ENCODE results near the gene SERPINB5. TPM values are rescaled to one million over a fixed set of nuclear protein-coding genes. Genes with fewer than 3 reads are reported as not detected.

Gene SERPINB5
- polyA plus RNA-seq, 2 of the 4 experiments (the other 2 are of a cell fraction) = 0.08 to 0.12 TPM

GRCh38 chr18:63506336-63506646 is 29.5 kb downstream of the SERPINB5 start:
- WGBS (ENCODE audit: missing lambda C conversion rate) = 51% methylated on average over 3 of the region's 3 CpGs
- POLR2A ChIA-PET = no interaction called here
- no peak for TF ChIP-seq NFE2L2 (conservative IDR thresholded peaks at IDR 0.05; ENCODE audit: low read length)
- no peak for TF ChIP-seq POLR2AphosphoS2 (conservative IDR thresholded peaks at IDR 0.05; ENCODE audit: low read length)
- no peak for TF ChIP-seq BCL3 (IDR thresholded peaks at IDR 0.05)
- TF ChIP-seq BHLHE40 (IDR thresholded peaks at IDR 0.05; ENCODE audit: low read depth, low read length) = no peak
- TF ChIP-seq RFX5 (IDR thresholded peaks at IDR 0.05) = no peak
- TF ChIP-seq, protein P1, sequence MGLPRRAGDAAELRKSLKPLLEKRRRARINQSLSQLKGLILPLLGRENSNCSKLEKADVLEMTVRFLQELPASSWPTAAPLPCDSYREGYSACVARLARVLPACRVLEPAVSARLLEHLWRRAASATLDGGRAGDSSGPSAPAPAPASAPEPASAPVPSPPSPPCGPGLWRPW (IDR thresholded peaks at IDR 0.05) = no peak
- TF ChIP-seq ZNF302 (CRISPR knock-in tag; IDR thresholded peaks at IDR 0.05) = no peak
- no peak for TF ChIP-seq CHD2 (IDR thresholded peaks at IDR 0.05; ENCODE audit: low read length, partially characterized antibody)
- no peak for TF ChIP-seq RARB (CRISPR knock-in tag; IDR thresholded peaks at IDR 0.05)
- TF ChIP-seq EHF (CRISPR knock-in tag; IDR thresholded peaks at IDR 0.05) = no peak
- TF ChIP-seq RCOR1 (IDR thresholded peaks at IDR 0.05; ENCODE audit: low read depth, low read length) = no peak
- no peak for TF ChIP-seq EP300 (IDR thresholded peaks at IDR 0.05)
- FAIRE-seq (no peak), DNase-seq (ENCODE audit: low read depth in 1 of 2, low spot score in 1 of 2) (no peak), ATAC-seq (no peak)
- CTCF ChIA-PET = interaction anchor here (1.0 to 2.5 kb wide), 5 partner anchors 8 to 175 kb away, joined by 3 to 14 read pairs (median 4); no protein-coding TSS in a partner anchor
- H3K27ac ChIP-seq = no peak overlapping the region
- no peak overlapping the region for H3K4me2 ChIP-seq
- no peak overlapping the region for H3K4me3 ChIP-seq
- no peaks in the 10 kb centered on the region for H3K9me3 ChIP-seq
- no peaks in the 10 kb centered on the region for H3K4me1 ChIP-seq

- no peak for FAIRE-seq
- H3K4me1 ChIP-seq = no peaks in the 10 kb centered on the region
- WGBS (ENCODE audit: missing lambda C conversion rate) = 54% methylated on average over 3 of the region's 3 CpGs
- no peak overlapping the region for H3K4me3 ChIP-seq
- H3K27ac ChIP-seq = no peak overlapping the region
- H3K4me2 ChIP-seq = no peak overlapping the region
- no peak for ATAC-seq
- POLR2A ChIA-PET = no interaction called here
- no peaks in the 10 kb centered on the region for H3K9me3 ChIP-seq
- no peak for DNase-seq (ENCODE audit: low read depth in 1 of 2, low spot score in 1 of 2)
- TF ChIP-seq EHMT2 (IDR thresholded peaks at IDR 0.05; ENCODE audit: low read depth) (no peak), CEBPB (IDR thresholded peaks at IDR 0.05) (no peak), BCL3 (IDR thresholded peaks at IDR 0.05) (no peak), NPAS2 (CRISPR knock-in tag; IDR thresholded peaks at IDR 0.05; ENCODE audit: borderline replicate concordance) (no peak), MAX (IDR thresholded peaks at IDR 0.05) (no peak), HOXB5 (CRISPR knock-in tag; IDR thresholded peaks at IDR 0.05) (no peak), FOSB (CRISPR knock-in tag; IDR thresholded peaks at IDR 0.05) (no peak), PBX3 (IDR thresholded peaks at IDR 0.05) (no peak), CBX8 (IDR thresholded peaks at IDR 0.05) (no peak), HOXB13 (CRISPR knock-in tag; IDR thresholded peaks at IDR 0.05; ENCODE audit: low read depth) (no peak), EP300 (IDR thresholded peaks at IDR 0.05) (no peak), POLR2AphosphoS2 (conservative IDR thresholded peaks at IDR 0.05; ENCODE audit: low read length) (no peak), CBX2 (IDR thresholded peaks at IDR 0.05; ENCODE audit: borderline replicate concordance, low read depth) (no peak)
- CTCF ChIA-PET = interaction anchor here (0.7 to 1.0 kb wide), 3 partner anchors 10 to 330 kb away, joined by 3 to 4 read pairs (median 3); no protein-coding TSS in a partner anchor
Measured at GRCh38 chr18:63508596-63508995, 31.8 kb downstream of the SERPINB5 start.

Data from A549 (cell line).